IPS-15b (cell line): ENCODE data around the gene KRT38.

Experiments used
- H3K27me3 ChIP-seq: one replicate; pipeline ENCODE4 v1.6.1; 2013; ENCODE audit warnings: low read length; ENCODE audit not compliant: control insufficient read depth, insufficient read depth
- H3K36me3 ChIP-seq: one replicate; pipeline ENCODE4 v1.6.1; 2013; ENCODE audit warnings: low read length; ENCODE audit not compliant: control insufficient read depth, insufficient read depth
- H3K4me1 ChIP-seq: one replicate; pipeline ENCODE4 v1.6.1; 2013; ENCODE audit warnings: mild to moderate bottlenecking, low read length; ENCODE audit not compliant: control insufficient read depth, insufficient read depth
- H3K4me3 ChIP-seq: one replicate; pipeline ENCODE4 v1.5.1; 2013; ENCODE audit warnings: low read depth, low read length
- H3K9ac ChIP-seq: one replicate; pipeline ENCODE4 v1.6.1; 2013; ENCODE audit warnings: low read depth, mild to moderate bottlenecking, low read length
- H3K9me3 ChIP-seq: one replicate; pipeline ENCODE4 v1.6.1; 2013; ENCODE audit warnings: mild to moderate bottlenecking, low read length; ENCODE audit not compliant: control insufficient read depth, insufficient read depth

KRT38 gene

DNA sequence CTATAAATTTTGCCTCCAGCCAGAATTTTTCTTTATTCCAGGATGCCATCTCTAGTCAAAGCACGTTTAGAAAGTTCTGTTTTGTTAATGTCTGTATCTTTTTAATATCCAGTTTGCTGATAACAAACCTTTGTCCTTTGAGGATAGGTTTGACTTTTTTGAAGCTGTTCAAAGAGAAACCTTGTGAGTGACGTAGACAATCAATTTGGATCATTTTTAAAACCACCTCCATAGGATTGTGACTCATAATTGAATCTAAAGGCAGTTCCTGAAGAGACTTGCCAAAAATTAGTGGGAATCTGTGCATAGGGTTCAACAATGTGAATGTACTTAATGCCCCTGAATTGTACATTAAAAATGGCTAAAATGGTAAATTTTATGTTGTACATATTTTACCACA is 49.2 kb downstream of the KRT38 start:
- no peak overlapping the region for H3K9ac ChIP-seq
- no peaks in the 10 kb centered on the region for H3K27me3 ChIP-seq

DNA sequence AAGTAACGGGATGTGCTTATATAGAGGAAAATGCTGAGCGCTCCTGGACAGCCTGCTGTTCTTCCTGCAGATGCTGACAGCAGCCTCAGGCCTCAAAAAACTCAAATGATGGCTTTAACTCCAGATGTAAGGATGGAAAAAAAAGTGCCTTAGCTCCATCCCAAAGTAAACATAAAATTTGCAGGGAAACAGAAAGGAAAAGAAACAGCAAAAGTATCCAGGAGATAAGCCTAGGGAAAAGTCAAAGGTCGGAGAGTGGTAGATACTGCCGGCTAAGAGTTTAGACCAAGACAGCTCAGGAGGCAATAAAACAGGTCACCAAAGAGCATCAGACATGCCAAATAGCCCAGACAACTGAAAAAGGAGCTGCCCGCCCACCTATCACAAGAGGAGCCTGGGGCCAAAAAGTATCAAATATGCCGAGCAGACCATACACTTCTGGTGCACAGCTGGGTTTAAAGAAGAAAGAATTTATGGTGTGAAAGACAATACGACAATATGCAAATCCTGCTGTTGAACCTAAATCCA is 50.3 kb downstream of the KRT38 start:
- Histone ChIP-seq H3K36me3 (no peaks in the 10 kb centered on the region), H3K4me3 (no peak overlapping the region), H3K9ac (no peak overlapping the region), H3K4me1 (no peaks in the 10 kb centered on the region), H3K9me3 (no peaks in the 10 kb centered on the region), H3K27me3 (no peaks in the 10 kb centered on the region)

More for the DNA sequence above, 49.2 kb downstream of the KRT38 start:
- Histone ChIP-seq H3K4me1 (no peaks in the 10 kb centered on the region), H3K4me3 (no peak overlapping the region), H3K9me3 (no peaks in the 10 kb centered on the region), H3K36me3 (no peaks in the 10 kb centered on the region)

DNA sequence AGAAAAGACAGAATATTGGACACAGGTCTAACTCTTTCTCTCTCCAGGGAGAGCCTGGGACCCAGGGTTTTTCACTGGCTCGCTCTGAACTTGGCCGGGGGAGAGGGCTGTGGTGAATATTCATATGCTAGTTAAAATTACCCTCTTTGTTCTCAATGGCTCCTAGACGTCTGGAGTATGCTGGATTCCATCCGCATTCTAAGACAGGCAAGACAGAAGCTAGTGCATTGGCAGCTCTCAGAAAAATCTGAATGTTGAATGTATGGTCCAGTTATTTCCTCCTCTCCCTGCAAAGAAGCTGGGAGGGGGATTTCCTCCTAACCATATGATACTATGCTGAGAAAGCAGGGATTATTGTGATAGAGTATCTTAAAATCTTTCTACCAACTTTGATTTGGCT is 53.1 kb downstream of the KRT38 start:
- Histone ChIP-seq H3K27me3 (no peaks in the 10 kb centered on the region), H3K9ac (no peak overlapping the region)

DNA sequence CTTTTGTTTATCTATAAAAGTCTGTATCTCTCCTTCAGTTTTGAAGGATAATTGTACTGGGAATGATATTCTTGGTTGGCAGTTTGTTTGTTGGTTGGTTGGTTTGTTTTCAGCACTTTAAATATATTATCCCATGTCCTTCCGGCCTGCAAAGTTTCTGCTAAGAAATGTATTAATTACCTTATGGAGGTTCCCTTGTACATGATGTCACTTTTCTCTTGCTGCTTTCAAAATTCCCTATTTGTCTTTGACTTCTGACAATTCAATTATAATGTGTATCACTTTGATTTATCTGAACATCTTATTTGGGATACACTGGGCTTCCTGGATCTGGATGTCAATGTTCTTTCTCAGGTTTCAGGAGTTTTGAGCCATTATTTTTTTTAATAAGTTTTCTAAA is 54.6 kb downstream of the KRT38 start:
- no peak overlapping the region for H3K4me3 ChIP-seq
- H3K36me3 ChIP-seq, result no peaks in the 10 kb centered on the region
- no peak overlapping the region for H3K9ac ChIP-seq
- no peaks in the 10 kb centered on the region for H3K9me3 ChIP-seq
- H3K27me3 ChIP-seq, result no peaks in the 10 kb centered on the region
- no peaks in the 10 kb centered on the region for H3K4me1 ChIP-seq

More for the DNA sequence above, 53.1 kb downstream of the KRT38 start:
- Histone ChIP-seq H3K36me3 (no peaks in the 10 kb centered on the region), H3K4me1 (no peaks in the 10 kb centered on the region), H3K4me3 (no peak overlapping the region), H3K9me3 (no peaks in the 10 kb centered on the region)
